Duodenal mucosa (tissue), 2 donors: ENCODE measurements around the gene SLC10A3.

Experiments used
- H3K27ac ChIP-seq: one replicate; pipeline ENCODE4 v1.7.0; 2013; ENCODE audit warnings: low read depth, low read length
- H3K27me3 ChIP-seq, 2 donors: one replicate each; pipeline ENCODE4 v1.7.0; 2013; ENCODE audit warnings: low read length in 2 of 2, control low read depth in 1 of 2; ENCODE audit not compliant: insufficient read depth in 2 of 2, control insufficient read depth in 1 of 2
- H3K36me3 ChIP-seq, 2 donors: one replicate each; pipeline ENCODE4 v1.7.0; 2013; ENCODE audit warnings: low read length in 2 of 2, control low read depth in 1 of 2; ENCODE audit not compliant: insufficient read depth in 2 of 2, control insufficient read depth in 1 of 2
- H3K4me1 ChIP-seq, 2 donors: one replicate each; pipeline ENCODE4 v1.7.0; 2013; ENCODE audit warnings: low read length in 2 of 2, control low read depth in 1 of 2; ENCODE audit not compliant: insufficient read depth in 2 of 2, control insufficient read depth in 1 of 2
- H3K4me3 ChIP-seq, 2 donors: one replicate each; pipeline ENCODE4 v1.7.0; 2013; ENCODE audit warnings: low read length in 2 of 2, low read depth in 1 of 2
- H3K9ac ChIP-seq, 2 donors: one replicate each; pipeline ENCODE4 v1.7.0; 2013; ENCODE audit warnings: low read length in 2 of 2, low read depth in 1 of 2
- H3K9me3 ChIP-seq, 2 donors: one replicate each; pipeline ENCODE4 v1.7.0; 2013; ENCODE audit warnings: low read length in 2 of 2, control low read depth in 1 of 2; ENCODE audit not compliant: control insufficient read depth in 1 of 2

SLC10A3 gene

DNA sequence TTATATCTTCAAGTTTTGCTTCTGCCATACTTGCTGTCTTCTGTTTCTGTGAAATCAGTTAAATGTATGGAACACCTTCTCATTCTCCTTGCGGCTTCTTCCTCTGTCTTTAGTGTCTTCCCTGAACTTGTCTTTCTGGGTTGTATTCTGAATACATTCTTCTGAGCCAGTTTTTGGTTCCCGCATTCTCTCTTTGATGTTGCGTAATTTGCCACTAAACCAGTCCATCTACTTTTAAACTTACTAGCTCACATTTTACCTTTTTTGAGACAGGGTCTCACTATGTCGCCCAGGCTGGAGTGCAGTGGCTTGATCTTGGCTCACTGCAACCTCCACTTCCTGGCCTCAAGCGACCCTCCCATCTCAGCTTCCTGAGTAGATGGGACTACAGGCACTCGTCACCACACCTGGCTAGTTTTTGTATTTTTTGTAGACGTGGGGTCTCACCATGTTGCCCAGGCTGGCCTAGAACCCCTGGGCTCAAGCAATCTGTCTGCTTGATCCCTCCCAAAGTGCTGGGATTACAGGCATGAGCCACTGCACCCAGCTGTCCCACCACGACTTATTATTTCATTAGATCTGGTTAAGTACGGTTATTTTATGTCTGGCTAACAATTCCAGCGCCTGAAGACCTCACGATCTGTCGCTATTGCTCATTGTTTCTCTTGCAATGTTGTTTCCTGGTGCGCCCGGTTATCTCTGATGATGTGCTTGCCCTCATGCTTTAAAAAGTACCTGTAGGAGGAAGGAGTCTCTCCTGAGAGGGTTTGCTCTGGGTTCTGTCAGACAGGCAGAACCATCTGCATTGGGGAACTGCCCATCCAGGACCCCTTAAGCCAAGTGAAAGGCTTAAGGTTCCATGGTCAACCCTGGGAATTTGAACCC, 35.4 kb upstream of the SLC10A3 start:
- Histone ChIP-seq H3K36me3 (no peaks in the 10 kb centered on the region), H3K27me3 (no peaks in the 10 kb centered on the region)

DNA sequence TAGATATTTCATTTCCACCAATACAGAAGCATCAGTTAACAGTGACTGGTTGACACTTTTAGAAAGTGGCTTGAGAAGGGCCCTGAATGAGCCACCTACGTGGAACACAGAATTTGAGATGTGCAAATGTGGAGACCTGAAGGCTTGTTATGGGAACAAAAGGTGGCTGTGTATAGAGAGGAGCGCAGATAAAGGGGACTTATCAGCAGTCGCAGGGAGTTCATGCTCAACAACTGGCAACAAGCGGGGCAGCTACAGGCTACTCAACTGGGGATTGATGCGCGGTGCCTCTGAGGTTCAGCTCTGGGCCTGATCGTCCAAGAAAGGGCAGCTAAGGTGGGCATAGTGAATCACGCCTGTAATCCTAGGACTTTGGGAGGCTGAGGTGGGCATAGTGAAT, 29.0 kb upstream of the SLC10A3 start:
- Histone ChIP-seq H3K9me3 (no peaks in the 10 kb centered on the region), H3K9ac (no peak overlapping the region), H3K4me1 (peaks cover 9 to 12% of the 10 kb centered on the region in 2 donors), H3K27ac (no peak overlapping the region), H3K4me3 (no peak overlapping the region), H3K36me3 (no peaks in the 10 kb centered on the region), H3K27me3 (no peaks in the 10 kb centered on the region)

More for the DNA sequence above, 35.4 kb upstream of the SLC10A3 start:
- Histone ChIP-seq H3K4me3 (no peak overlapping the region), H3K9ac (no peak overlapping the region), H3K9me3 (no peaks in the 10 kb centered on the region), H3K27ac (no peak overlapping the region), H3K4me1 (peaks cover 3 to 8% of the 10 kb centered on the region in 2 donors)

DNA sequence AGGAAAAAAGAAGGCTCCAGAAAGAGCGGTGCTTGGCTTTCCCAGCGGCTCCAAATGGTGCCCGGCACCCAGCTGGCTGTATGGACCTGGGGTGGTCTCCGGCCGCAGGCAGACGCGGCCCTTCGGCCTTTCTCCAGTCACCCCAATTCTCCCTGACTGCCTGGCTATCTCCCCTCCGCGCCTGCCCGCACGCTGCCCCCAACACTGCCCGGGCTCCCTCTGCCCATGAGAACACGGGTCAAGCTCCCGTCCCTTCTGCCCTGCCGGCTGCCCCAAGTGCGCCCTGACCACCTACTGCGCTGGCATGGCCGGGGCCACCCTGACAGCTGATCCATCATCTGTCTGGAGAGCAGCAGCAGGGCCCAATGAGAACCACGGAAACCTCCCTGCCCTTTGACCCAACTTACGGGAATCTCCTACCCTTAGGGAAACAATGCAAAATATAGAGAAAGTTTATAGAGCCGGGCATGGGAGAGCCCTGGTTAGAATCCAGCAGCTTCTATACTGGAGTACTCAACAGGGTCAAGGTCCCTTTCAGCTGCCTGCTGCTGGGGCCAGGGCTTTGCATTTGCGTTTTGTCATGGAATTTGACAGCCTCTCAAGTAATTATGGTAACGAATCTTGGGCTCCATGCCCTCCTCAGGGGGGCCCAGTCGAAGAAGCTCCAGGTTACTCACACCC, 26.8 kb upstream of the SLC10A3 start:
- H3K9ac ChIP-seq = peak overlapping the region; percentile 47 to 92
- H3K4me3 ChIP-seq = peak overlapping the region; percentile 74 to 77
- H3K36me3 ChIP-seq = no peaks in the 10 kb centered on the region
- H3K27ac ChIP-seq = peak overlapping the region; percentile 92
- H3K9me3 ChIP-seq = no peaks in the 10 kb centered on the region
- H3K27me3 ChIP-seq = no peaks in the 10 kb centered on the region
- peaks cover 9 to 12% of the 10 kb centered on the region in 2 donors for H3K4me1 ChIP-seq

DNA sequence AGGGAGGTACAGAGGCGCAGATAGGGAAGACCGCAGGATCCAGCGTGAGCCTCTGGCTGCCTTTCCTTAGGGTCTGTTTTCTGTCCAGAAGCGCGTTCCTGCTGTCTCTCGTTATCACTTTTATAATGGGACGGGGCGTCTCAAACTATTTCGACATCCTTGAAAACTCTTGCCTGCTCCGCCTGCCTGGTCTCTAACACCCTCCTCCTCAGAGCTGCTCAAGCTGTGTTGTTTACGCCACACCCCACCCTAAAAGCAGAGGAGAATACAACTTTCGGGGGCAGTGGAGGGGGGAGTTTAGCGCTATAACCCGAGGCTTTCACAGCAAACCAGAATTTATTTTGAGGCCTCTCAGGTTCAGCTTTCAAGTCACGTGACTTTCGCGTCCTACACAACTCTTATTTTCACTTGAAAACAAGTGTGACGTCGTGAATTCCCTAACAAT, 26.2 kb upstream of the SLC10A3 start:
- H3K4me1 ChIP-seq = peaks cover 9 to 12% of the 10 kb centered on the region in 2 donors
- H3K9ac ChIP-seq = peak overlapping the region; percentile 88 to 92
- peak overlapping the region; percentile 74 to 77 for H3K4me3 ChIP-seq
- no peaks in the 10 kb centered on the region for H3K27me3 ChIP-seq
- peak overlapping the region; percentile 92 for H3K27ac ChIP-seq
- H3K36me3 ChIP-seq = no peaks in the 10 kb centered on the region
- H3K9me3 ChIP-seq = no peaks in the 10 kb centered on the region

DNA sequence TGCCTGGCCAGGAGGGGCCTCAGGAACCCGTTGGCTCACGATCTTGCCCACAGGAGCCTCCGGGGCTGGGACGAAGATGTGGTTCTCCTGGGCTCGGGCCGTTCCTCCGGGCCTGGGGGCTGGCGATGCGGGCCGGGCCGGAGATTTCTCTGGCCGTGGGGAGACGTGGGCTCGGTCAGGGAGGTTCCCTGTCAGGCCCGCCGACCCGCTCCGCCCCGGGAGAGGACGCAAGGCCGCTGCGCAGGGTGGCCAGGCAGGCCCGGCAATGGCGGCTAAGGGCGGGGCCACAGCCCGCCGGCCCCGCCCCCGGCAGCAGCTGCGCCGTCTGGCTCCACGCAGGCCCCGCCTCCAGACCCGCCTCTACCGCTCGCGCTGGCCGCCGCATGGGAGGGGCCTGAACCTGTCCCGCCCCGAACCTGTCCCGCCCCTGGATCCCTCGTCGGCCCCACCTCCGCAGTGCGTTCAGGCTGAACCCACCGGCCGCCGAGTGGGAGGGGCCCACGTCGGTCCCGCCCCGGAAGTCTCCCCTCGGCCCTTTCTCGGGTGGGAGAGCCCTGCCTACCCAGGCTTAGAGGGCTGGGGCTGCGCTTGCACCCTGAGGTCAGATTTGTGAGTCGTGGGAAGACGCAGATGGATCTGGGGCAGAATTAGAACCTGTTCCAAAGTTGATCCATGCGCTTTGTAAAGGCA, 25.7 kb upstream of the SLC10A3 start, which contains the start of gene FAM3A:
FAM3A (minus strand) TSS at position 267 of the 690 bp plus-strand sequence. CDS start 460 bp downstream, outside the sequence.
- Histone ChIP-seq H3K27me3 (no peaks in the 10 kb centered on the region), H3K9ac (peak within 1 kb of the TSS; percentile 88 to 92), H3K9me3 (no peaks in the 10 kb centered on the region), H3K4me1 (peaks cover 9 to 12% of the 10 kb centered on the region in 2 donors), H3K4me3 (peak within 1 kb of the TSS; percentile 74 to 77), H3K36me3 (no peaks in the 10 kb centered on the region), H3K27ac (peak within 1 kb of the TSS; percentile 93)

DNA sequence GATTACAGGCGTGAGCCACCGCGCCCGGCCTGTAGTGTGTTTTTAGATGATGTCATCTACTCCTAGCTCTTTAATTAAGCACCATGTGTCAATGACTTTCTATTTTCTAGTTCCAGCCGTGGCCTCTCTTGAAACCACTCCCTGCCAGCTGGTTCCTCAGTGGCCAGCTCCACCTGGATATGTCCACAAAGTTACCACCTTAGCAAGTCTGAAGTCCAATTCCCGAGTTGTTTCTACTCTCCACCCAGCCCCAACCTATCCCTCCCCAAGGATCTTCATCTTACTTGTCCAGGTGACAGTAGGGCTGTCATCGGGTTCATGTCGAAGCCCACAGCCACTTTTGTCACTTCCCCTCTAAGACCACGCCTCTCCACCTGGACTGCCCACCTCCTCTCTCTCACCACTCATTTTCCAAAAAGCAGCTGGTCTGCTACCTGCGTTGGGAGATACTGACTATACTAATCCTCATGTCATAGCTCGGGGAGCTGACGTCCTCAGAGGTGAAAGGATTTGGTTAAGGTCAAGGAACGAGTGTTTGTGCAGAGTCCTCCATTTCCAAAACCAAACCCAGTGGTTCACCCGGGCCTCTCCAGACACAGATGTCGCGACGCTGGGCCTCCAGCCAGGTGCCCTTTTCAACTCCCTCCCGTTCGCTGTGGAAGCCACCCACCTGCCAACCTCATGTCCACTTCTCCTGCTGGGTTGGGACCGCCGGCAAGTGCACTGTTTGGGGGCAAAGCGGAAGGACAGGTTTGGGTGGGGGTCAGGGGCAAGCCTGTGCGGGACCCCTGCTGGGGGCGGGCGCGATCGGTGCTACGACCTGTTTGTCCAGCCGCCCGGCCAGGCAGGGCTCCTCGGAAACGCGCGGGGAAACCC, 24.9 kb upstream of the SLC10A3 start:
- Histone ChIP-seq H3K27me3 (no peaks in the 10 kb centered on the region), H3K27ac (peak overlapping the region; percentile 93), H3K36me3 (no peaks in the 10 kb centered on the region), H3K4me1 (peaks cover 9 to 12% of the 10 kb centered on the region in 2 donors), H3K9ac (peak overlapping the region; percentile 72 to 87), H3K9me3 (no peaks in the 10 kb centered on the region), H3K4me3 (peak overlapping the region; percentile 71 to 73)

DNA sequence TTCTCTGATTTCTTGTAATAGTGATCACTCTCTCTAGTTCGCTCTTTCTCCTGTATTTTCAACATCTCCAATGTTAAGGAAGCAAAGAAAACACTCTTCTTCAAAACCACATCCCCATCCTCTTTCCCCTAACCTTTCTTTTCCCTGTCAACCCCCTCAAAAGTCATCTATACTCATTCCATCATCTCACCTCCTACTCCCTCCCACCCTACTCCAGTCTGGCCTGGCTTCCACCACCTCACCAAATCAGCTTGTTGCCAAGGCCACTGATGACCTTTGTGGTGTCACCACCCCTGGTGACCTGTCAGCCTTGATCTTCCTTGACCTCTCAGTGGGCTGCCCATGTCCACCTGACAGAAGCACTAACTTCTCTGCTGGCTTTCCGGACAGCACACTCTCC, 23.3 kb upstream of the SLC10A3 start:
- H3K36me3 ChIP-seq = peaks cover 0 to 11% of the 10 kb centered on the region in 2 donors
- H3K4me3 ChIP-seq = no peak overlapping the region
- no peaks in the 10 kb centered on the region for H3K27me3 ChIP-seq
- H3K27ac ChIP-seq = no peak overlapping the region
- H3K9ac ChIP-seq = no peak overlapping the region
- no peaks in the 10 kb centered on the region for H3K9me3 ChIP-seq
- peaks cover 9 to 12% of the 10 kb centered on the region in 2 donors for H3K4me1 ChIP-seq

DNA sequence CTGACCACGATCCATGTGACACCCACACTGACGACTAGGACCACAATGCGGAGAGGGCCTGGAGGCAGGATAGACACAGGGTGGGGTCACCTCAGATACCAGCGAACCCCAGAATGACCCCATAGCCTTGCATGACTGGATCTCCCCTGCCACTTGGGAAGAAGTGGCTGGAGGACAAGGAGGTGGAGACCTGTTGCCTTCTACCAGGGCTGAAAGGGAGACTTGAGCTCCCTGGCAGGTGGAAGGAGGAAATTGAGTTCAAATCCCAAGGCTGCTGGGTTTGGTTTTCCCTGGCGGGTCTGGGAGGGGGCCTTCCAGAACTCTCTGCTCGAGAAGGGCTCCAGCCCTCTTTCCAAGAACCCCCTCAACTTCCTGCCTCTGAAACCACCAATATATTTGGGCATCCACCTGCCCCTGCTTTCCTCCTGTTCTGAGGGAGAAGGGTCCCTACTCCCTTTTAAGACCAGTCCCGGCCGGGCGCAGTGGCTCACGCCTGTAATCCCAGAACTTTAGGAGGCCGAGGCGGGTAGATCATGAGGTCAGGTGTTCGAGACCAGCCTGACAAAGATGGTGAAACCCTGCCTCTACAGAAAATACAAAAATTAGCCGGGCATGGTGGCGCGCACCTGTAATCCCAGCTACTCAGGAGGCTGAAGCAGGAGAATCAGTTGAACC, 22.6 kb upstream of the SLC10A3 start:
- Histone ChIP-seq H3K4me1 (peaks cover 9 to 11% of the 10 kb centered on the region in 2 donors), H3K4me3 (no peak overlapping the region)

DNA sequence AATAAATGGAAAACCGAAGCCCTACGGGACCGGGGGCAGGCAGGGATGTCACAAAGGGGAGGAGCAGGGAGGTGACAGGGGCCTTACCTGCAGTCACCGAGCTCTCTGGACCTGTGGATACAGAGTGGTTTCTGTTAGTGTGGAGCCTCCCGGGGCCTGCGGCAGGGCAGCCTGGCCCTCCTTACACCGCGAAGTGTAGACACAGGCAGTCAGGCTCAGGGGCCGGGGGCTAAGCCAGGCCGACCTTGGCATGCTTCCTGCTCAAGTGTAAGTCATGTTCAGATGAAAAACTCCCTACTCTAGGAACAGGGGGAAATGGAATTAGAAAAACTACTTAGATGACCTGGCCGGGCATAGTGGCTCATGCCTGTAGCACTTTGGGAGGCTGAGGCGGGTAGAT, 21.3 kb upstream of the SLC10A3 start:
- Histone ChIP-seq H3K27me3 (no peaks in the 10 kb centered on the region), H3K9ac (no peak overlapping the region), H3K4me1 (peaks cover 3 to 4% of the 10 kb centered on the region in 2 donors), H3K36me3 (peaks cover 6 to 20% of the 10 kb centered on the region in 2 donors), H3K9me3 (no peaks in the 10 kb centered on the region), H3K4me3 (no peak overlapping the region), H3K27ac (no peak overlapping the region)

More for the DNA sequence above, 22.6 kb upstream of the SLC10A3 start:
- Histone ChIP-seq H3K27ac (no peak overlapping the region), H3K36me3 (peaks cover 0 to 14% of the 10 kb centered on the region in 2 donors), H3K9me3 (no peaks in the 10 kb centered on the region), H3K9ac (no peak overlapping the region), H3K27me3 (no peaks in the 10 kb centered on the region)
